HG02852 (cell line): ENCODE data around the gene IQCH.

ENCODE experiments used
- ATAC-seq: cut with Tn5 transposase; IDR thresholded peaks from one replicate; pipeline ENCODE4 v1.9.1; 2021; ENCODE audit warnings: mild to moderate bottlenecking, moderate library complexity; ENCODE audit not compliant: unreplicated experiment

The IQCH gene

DNA sequence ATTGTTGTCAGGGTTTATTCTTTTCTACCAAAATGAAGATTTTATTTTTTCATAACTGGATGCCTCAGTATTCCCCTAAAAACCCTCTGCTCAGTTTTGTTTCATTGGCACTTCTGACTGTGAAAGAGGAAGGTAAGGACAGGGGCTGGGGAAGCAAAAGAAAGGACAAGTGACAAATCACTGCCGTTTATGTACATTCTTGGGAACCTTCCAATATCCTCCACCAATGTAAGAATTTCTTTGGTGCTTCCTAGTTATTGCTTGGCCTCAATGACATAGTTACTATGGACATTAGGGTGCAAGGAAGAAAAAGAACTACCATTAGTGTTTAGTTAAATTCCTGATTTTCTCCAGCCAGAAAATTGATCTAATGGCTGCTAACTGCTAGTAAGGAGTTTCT is 135.4 kb downstream of the IQCH start:
- no peak for ATAC-seq

DNA sequence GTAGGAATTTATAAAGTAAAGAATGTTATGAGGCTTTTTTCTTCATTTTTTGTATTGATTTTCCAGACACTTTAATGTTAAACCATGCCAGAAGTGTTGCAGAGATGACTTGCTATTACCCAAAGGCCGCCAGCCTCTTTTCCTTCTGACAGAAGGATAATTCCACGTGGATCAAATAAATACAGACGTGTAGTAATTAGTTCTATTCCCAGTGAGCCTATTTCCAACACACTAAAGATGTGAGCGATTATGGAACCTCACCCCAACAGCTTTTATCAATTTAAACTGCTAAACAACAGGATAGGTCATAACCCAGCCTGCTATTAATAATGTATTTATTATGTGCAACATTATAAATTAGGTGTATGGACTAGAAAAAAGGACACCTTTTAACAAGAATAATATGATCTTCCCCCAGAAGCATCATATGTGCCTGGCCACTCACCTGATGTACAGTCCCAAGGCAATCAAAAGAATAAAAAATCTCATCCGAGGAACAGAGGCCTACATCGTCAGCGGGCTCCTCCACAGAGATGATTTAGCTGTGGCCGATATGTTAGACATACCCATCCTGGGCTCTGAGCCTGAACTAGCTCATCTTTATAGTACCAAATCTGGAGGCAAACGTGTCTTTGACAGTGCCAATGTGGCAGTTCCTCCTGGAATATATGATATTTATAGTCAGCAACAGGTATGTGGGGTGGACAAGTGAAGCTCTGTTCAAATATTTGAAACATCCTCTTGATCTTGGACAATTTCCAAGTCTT is 140.5 kb downstream of the IQCH start:
- no peak for ATAC-seq

DNA sequence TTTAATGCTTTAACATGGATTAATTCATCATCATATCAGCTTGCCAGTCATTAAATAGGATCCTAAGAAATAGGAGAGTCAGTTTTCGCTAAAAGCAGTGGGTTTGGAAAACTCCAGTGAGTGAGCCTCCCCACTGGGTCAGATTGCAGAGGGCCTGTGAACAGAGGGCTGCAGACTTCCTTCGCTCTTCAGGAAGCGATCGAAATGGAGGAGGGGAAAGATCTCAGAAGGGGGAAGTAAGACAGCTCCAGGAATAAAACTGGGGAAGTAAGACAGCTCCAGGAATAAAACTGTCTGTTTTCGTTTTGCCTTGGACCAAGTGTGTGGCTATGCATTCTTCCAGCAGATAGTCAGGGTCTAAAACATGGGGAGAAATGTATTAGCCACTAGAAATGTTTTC is 141.5 kb downstream of the IQCH start:
- no peak for ATAC-seq

DNA sequence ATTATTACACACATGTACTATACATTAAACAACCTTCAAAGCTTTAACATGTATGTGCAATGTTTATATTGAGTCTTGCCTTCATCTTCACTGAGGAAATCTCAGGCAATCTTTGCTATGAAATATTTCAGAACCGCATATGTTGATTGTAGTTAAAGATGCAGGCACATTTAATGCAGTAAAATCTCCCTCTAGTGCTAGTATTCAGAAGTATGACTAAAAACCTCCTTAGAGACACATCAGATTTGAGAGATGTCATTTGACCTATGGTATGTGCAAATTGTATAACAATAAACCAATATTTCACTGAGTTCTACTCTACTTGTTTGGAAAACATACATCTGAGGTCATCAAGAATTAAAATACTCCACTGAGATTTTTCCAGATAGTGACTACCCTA is 142.6 kb downstream of the IQCH start:
- ATAC-seq = no peak

DNA sequence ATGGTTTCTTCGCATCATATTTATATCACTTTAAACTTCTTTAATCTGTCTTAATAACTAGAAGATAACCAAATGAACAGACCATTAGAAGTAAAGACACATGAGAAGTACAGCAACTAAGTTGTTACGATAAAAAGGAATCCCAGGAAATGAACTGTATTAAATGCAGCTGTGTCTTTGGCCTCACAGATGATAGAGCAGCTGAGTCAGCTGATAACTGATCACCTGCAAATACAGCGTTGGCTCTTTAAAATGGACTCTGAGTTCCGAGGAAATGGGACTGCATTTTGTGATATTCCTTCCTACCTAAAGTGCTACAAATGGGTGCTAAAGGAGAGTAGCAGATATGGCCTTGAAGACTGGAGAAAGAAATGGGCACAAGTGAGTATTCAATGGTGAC is 145.3 kb downstream of the IQCH start:
- ATAC-seq = no peak

GRCh38 chr15:67400890-67401289 is 146.3 kb downstream of the IQCH start:
- ATAC-seq = no peak

GRCh38 chr15:67401336-67401735 is 146.8 kb downstream of the IQCH start:
- no peak for ATAC-seq

DNA sequence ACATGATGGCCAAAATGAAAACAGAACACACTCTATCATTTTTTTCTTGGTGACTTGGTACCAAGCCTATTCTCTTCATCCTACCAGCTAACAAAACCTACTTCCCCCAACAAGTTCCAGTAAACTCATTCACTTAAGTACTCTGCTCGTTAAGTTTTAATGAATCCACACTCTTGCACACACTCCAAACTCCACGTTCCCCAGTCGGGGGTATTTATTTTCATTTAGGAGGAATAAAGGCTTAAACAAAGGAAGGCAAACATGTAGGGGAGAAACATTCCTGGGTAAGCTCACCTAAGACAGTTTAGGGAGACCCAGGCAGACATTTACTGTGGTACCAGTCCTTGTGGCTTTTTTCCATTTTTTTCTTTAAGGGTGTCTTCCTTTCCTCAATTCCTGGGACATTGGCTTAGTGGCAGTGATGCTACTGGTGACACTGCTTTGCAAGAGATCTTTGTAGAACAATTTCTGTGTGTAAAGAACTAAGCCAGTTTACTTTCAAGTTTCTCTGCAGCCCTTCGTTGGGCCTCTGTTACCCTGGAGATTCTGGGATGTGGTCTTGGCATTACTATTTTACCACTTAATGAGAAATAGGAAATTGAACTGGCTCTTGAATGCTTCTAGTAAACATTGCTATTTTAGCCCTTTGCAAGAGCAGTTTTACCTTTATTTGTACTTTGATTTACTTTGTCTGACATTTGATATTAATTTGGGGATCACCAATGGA is 149.0 kb downstream of the IQCH start:
- ATAC-seq = no peak

- ATAC-seq = no peak
These were observed 150.9 kb downstream of the IQCH start for GRCh38 chr15:67405208-67406191.

- ATAC-seq = no peak
These were observed 151.8 kb downstream of the IQCH start for GRCh38 chr15:67406257-67406861.

DNA sequence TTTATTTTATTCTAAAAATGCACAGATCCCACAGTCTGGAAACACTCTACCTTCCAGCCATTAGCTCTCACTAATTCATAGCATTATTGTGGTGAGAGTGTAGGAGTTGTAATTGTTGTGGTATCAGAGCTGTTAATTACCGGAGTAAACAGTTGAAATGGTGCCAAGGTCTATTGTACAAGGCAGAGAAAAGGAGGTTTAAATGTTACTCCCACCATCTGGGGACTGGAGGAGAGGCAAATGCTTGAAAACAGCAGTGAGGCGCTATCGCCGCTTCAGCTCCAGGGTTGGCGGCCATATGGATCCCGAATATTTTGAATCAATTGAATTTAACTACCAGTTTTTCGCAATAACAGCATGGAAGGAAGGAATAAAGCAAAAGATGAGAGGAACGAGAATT is 153.2 kb downstream of the IQCH start:
- ATAC-seq = no peak

DNA sequence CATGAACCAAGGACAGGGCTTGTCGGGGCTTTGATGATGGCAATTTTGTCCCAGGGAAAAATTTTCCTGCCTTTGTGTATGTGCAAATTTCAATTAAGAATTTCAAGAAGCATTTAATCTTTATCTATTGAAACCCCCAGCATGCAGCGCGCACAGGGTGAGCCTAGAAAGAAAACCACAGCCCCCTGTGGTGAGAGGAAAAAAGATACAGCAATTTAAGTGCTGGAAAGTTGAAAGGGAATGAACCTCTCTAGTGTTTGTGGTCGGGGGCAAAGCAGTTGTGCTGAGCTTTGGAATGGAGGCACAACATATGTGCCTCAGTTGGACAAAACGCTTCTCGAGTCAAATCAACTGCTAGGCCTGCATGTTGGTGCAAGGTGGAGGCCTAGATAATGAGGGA is 154.6 kb downstream of the IQCH start:
- ATAC-seq = no peak

DNA sequence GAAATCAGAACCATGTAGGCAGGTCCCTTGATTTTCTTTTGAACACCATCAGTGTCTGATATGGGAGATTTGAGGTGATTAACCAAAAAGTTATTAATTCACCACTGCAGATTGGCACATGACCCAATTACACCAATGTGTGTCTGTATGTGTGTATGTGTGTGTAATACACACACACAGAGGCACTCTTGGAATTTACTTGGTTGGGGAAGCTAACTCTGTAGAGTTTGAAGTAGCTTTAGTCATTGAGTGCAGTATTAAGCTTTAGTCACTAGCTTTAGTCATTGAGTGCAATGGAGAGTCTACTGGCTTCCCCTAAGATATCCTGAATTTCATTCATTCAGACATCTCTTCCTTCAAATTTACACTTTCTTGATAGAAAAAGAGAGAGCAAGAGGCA is 156.9 kb downstream of the IQCH start:
- ATAC-seq = no peak

- ATAC-seq = no peak
These were observed 159.3 kb downstream of the IQCH start for GRCh38 chr15:67413770-67414390.

DNA sequence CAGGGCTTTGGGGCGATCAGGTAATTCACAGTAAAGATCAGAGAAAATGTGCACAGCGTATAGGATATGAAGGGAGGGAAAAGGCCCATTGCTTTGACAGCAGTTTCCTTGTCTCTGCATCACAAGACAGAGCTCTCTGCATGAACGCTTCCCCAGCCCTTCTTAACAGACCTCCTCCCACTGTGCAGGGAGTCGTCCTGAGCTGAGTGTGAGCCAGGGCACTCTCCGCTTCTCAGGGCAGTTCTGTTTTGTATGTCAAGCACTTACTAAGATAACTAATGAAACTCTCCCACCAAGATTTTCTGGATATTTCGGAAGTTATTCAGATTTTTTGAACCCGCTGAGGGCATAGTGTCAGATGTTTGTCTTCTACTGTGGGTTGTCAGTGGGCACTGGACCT is 160.6 kb downstream of the IQCH start:
- ATAC-seq = no peak

DNA sequence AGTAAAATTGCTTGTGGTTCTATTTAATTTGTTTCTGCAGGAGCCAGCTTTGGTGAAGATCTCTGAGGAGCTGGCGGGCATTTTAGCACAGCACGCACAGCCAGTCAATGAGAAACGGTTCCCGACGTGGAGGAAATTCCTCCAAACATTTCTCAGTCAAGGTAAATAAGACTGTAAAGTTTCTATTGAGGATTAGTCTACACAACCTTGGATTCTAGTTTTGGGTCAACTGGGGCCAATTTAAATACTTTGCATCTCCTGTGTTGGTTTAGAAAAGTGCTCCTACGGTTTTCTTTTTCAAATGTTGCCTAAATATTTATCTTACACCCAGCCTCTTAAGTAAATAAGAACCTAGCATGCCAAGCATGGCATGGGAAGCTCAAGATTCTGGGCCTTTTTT is 162.3 kb downstream of the IQCH start:
- ATAC-seq = no peak

DNA sequence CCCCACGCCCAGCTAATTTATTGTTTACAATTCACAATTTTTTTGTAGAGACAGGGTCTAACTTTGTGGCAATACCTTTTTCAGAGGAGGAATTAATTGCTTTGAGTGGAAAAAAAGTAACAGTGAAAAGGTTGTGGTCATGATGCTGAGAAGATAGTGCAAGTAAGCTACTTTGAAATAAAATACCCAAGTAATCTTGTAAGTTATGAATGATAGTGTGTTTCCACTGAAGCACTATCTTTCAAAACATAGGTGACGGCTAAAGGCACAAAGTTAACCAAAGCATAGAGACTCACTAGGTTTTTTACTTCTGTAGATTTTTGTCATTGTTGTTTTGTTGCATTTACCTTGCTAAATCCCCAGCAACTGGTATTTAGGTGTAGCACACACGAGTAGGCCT is 165.1 kb downstream of the IQCH start:
- no peak for ATAC-seq

DNA sequence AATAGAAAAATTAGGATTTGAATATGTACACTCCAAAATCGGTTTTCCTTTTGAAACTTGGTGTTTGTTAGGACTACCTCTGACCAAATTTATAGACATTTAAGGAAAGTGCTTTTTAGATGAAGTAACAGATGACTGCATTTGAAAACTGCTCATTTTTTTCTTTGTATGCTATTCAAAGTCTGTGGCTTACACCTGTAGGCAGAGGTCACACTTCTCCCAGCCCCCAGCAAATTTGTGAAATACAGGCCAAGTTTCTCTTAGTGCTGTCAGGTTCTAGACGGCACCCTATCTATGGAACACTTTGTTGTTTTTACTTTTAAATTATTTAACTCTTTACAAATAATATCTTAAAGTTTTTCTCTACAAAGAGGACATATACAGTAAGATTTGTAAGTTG is 165.6 kb downstream of the IQCH start:
- ATAC-seq = no peak

DNA sequence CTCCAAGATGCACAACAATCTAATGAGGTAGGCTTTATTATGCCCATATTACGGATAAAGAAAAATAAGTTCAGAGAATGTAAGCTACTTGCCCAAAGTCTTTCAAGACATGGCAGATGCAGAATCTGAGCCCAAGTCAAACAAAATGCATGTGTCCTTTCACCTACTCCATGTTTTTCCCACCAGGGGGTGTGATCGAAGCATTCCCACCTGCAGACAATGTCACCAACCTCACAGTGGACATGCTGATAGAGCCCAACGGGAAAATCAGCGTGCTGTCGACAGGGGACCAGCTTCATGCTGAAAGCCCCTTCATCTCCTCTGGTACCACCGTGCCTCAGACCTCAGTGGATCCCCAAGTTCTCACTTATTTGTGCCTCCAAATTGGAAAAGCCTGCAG is 166.5 kb downstream of the IQCH start:
- ATAC-seq = no peak

DNA sequence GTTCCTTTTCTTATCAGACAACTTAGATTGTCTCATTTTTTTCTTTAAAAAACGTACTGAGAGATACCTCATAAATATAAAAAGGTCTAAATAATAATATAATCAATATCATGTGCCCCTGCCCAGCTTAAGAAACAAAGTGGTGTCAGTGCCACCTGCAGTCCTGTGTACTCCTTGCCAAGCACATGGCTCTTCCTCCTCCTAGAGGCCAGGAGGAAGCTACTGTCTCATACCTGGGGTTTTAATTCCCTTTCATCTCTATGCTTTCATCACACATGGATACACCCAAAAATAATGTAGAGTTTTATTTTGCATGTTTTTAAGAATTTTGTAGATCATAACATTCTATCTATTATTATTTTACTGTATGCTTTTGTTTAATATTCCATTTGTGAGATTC is 167.7 kb downstream of the IQCH start:
- ATAC-seq = no peak
